GM23248 (cell line): ENCODE measurements around the gene NFKBIB.

Source experiments
- EZH2 ChIP-seq: fragments of 200-600 bp; sonication (generic); IDR thresholded peaks from 2 replicates; pipeline ENCODE4 v1.6.1; 2018; ENCODE audit warnings: antibody characterized with exemption, mild to moderate bottlenecking; ENCODE audit not compliant: insufficient read depth, poor library complexity, severe bottlenecking
- EZH2phosphoT487 ChIP-seq: fragments of 200-600 bp; sonication (generic); IDR thresholded peaks from 2 replicates; pipeline ENCODE4 v1.6.1; 2018; ENCODE audit warnings: antibody characterized with exemption, moderate library complexity, mild to moderate bottlenecking, low read depth; ENCODE audit not compliant: insufficient read depth

- no peak for TF ChIP-seq EZH2phosphoT487
- TF ChIP-seq EZH2: no peak
Observed at GRCh38 chr19:38912600-38913514, 13.1 kb downstream of the NFKBIB start.
